GM18520 (cell line): ENCODE results near the gene DNAJC8.

Experiments
- ATAC-seq: cut with Tn5 transposase; IDR thresholded peaks from one replicate; pipeline ENCODE4 v1.9.1; 2021; ENCODE audit not compliant: unreplicated experiment

DNAJC8 gene, protein sequence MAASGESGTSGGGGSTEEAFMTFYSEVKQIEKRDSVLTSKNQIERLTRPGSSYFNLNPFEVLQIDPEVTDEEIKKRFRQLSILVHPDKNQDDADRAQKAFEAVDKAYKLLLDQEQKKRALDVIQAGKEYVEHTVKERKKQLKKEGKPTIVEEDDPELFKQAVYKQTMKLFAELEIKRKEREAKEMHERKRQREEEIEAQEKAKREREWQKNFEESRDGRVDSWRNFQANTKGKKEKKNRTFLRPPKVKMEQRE

DNA sequence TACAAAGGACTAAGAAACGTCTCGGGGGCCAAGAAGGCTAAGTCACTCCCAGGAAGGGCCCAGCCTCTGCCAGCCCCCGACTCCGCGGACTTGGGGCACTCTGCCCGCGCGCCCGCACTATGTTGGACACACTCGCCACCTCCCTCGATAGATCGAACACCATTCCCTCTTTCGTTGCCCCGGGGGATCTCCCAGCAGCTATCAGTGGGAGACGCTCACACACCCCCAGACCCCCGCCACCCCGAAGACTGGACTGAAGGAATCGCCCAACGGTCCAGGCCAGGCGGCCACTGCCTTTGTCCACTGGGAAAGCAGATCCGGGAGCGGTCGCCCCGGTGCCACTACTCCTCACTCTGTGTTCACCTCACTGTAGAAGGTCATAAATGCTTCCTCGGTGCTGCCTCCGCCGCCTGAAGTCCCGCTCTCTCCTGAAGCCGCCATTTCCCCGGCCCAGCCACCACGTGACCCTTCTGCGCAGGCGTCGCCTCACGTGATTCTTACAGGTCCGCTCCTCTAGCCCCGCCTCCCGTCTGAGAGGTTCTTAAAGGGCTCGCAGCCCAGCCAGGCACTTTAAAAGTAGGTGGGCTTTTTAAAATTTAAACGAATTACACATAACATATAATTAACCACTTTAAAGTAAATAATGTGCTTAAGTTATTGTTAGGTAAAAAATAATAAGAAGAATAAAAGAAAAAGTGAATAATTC lies at the start of gene DNAJC8:
Gene DNAJC8, minus strand, starts transcription at position 472 of the 706 bp plus-strand sequence. Its CDS starts 31 bp downstream, at position 441.
- ATAC-seq = peak; percentile 42

DNA sequence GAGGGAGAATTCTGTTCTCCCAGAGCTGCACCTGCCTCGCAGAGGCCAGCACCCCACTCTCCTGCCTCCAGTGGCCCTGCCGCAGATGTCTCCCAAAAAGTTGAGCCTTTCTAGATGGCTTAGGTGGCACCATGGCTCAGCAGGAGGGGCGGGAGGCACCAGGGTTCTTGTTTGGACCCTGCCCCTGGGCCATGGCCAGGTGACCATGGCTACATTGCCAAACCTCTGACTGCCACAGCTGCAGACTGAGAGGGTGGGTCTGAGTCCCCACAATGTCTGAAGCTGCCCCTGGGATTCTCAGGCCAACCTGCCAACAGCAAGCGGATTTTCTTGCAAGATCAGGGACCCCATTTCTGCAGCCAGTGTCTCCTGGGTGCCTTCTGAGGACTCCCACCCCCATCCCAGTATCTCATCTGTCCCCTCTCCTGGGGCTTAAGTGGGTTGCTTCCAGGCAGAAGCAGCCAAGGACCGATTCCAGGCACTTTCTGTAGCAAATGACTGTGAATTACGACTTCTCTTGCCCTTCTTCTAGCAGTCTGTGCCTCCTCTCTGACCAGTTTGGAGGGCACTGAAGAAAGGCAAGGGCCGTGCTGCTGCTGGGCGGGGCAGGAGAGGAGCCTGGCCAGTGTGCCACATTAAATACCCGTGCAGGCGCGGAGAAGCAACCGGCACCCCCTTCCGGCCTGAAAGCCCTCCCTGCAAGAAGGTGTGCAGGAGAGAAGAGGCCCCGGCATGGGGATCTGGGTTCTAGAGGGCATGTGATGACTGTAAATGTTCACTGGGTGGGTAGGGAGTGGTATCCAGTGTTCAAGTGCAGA lies 49.0 kb upstream of the DNAJC8 start:
- ATAC-seq = no peak

DNA sequence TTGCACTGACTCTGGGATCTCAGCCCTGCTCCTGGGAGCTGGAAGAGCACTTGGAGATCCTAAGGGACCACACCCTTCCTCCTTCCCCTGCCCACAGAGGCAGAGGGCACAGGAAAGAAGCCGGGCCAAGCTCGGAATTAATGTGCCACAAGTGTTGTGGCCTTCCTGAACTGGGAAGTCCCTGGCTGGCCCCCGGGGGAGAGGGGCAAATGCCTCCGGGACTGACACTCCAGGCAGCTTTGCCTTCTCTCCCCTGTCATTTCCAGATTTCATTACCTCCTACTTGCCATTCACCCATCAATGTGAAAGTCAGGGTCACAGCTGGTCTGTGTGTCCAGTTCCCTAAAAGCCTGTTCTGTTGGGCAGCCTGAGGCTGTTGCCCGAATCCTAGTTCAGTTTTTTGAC lies 48.1 kb upstream of the DNAJC8 start:
- no peak for ATAC-seq

DNA sequence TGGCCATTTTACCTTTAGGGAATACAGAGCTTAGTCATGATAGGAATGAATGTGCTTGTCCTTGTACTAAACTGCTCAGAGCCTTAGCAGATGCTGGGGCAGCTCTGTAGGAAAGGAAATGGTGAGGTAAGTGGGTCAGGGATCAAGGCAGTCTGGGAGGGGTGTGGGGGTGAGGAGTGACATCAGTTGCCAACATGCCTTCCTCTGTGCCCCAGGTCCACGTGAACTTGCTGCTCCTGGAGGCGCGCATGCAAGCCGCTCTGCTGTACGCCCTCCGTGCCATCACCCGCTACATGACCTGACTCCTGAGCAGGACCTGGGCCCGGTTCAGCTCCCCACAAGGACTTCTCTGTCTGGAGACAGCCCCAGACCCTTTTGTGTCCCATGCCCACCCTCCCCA lies 47.7 kb upstream of the DNAJC8 start:
- no peak for ATAC-seq

DNA sequence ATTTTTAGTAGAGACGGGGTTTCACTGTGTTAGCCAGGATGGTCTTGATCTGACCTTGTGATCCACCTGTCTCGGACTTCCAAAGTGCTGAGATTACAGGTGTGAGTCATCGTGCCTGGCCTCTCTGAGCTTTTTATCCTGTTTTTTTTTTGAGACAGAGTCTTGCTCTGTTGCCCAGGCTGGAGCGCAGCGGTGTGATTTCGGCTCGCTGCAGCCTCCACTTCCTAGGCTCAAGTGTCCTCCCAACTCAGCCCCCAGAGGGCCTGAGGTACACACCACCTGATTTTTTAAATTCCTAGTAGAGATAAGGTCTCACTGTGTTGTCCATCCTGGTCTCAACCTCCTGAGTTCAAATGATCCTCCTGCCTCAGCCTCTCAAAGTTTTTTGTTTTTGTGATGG lies 46.9 kb upstream of the DNAJC8 start:
- no peak for ATAC-seq

DNA sequence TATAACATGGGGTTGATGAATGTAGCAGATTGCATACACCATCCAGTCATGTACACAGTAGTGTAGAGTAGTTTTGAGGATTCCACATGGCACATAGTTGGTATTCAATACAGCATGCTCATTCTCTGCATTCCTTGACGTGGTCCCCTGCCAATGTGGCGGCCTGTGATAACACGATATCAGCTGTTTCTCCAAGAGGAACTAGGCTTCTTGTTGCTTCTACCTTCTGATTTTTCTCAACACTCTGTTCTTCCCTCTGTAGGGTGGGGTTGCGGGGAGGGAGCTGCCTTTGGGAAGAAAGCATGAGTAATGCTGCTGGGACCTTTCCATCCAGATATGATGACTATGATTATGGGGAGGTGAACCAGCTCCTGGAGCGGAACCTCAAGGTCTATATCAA lies 45.9 kb upstream of the DNAJC8 start:
- no peak for ATAC-seq

DNA sequence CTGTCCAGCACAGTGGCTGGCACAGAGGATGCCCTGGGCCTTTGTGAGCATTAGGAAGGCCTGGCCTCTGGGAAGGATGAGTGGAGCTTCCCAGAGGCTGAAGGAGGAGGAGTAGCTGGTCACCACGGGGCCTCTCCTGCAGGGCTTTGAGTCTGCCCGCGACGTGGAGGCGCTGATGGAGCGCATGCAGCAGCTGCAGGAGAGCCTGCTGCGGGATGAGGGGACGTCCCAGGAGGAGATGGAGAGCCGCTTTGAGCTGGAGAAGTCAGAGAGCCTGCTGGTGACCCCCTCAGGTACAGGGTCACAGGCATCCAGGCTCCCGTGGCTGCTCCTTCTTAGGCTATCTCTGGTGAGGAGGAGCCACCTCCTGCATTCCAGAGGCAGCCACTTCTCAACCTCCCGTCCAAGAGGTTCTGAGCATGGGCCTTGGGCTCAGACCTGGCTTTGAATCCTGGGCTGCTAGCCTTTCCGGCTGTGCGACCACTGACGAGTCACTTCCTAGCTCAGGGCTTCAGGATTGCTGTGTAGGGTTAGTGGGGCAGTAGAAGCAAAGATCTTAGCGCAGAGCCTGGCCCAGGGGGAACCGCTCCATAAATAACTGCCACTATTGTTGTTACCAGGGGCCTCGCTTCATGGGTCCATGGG lies 40.5 kb upstream of the DNAJC8 start:
- ATAC-seq = no peak

DNA sequence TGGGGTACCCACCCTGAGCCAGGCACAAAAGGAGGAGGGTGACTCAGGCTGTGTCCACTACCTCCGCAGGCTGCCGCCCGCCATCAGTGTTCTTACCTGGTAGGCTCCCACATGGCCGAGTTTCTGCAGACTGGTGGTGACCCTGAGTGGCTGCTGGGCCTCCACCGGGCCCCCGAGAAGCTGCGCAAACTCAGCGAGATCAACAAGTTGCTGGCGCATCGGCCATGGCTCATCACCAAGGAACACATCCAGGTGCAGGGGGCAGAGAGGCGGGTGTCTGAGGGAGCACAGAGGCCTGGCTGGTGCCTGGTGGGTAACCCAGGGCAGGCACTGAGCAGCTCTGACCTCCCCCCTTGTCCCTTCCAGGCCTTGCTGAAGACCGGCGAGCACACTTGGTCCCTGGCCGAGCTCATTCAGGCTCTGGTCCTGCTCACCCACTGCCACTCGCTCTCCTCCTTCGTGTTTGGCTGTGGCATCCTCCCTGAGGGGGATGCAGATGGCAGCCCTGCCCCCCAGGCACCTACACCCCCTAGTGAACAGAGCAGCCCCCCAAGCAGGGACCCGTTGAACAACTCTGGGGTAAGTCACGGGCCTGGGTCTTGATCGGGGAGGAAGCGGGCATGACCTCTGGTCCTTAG lies 39.5 kb upstream of the DNAJC8 start:
- ATAC-seq = no peak

DNA sequence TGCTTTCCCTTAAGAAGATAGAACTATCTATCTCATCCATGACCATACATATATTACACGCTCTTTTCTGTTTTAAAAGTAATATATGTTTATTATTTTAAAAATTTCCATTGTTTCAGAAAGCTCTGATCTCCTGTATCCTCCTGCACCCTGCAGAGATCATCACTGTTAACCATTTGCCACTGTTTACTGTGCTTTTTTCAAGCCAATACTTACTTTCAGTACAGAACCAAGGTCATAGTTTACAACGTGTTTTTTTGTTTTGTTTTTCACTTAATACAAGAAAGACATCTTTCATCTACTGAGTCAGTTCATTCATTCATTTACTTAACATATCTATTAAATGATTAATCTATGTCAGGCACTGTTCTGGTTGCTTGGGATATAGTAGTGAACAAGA lies 36.7 kb upstream of the DNAJC8 start:
- no peak for ATAC-seq

DNA sequence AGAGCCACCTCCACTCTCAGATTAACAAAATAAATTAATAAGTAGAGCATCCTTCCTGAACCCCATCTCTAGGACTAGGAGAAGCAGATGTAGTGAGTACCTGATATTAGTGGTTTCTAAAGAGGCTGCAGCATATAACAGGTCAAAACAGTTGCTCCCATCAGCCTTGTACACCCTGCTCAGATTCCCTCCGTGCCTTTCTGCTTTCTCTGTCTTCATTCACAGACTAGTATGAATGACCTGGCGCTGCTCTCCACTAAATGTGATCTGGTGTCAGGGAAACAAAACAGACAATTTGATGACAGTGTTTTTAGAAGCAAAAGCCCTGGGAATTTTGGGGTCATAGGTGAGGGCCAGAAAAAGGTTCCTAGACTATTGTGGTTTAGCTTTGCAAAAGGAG lies 34.8 kb upstream of the DNAJC8 start:
- no peak for ATAC-seq

DNA sequence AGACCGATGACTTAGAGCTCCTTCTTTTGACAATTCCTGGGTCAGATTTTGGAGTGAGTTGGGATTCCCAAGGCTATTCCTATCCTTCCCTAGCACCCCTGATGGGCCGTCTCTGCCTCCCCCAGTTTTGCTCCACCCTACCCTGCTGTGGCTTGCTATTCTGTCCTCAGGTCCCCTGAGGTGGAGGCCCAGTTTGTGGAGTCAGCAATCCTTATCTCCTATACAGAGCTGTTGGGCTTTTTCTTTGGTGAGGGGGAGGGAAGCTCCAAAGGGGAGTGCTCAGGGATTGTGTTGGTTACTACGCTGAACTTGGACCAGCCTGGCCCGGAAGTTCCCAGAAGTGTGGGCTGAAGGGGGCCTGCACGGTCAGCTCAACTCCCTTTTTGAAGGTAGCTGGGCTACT lies 34.1 kb upstream of the DNAJC8 start:
- ATAC-seq = no peak

DNA sequence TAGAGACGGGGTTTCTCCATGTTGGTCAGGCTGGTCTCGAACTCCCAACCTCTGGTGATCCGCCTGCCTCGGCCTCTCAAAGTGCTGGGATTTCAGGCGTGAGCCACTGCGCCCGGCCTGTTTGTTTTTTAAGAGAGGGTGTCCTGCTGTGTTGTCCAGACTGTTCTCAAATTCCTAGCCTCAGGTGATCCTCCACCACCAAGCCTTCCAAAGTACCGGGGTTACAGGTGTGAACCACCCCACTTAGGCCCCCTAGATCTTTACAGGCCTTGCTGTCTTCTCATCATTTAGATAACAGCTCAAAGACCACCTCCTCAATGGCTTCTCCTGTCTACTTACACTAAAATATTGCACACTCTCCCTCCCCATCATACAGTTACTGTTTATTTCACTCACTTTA lies 32.7 kb upstream of the DNAJC8 start:
- ATAC-seq = no peak

DNA sequence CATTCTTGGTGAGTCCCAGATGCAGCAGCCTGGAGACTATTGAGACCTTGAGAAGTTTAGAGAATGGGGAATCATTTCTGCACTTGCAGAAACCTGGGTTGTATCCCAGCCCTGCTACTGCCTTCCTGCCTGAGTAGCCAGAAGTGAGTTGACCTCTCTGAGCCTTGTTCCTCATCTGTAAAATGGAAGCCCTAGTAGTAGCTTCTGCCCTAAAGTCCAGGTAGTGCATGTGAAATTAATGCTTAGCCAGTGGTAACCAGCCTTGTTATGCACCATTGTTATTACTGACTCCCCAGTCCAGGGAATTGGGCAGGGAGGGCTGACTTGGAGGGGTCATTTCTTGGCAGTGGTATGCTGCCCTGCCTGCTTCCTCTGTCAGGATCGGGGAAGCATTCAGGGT lies 32.1 kb upstream of the DNAJC8 start:
- ATAC-seq = no peak

DNA sequence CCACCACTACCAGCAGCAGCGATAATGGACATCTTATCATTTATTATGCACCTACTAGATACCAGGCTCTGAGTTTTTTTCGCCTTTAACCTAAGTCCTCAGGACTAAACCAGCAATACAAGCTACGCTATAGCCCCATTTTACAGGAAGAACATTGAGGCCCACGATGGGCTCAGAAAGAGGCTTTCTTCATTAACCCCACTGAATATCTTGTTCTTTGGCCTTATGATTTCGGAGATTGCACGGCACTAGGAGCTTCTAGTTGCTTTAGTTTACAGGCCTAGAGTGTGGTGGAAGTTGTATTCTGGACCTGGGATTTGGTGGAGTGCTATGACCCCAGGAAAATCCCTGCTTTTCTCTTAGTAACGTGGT lies 28.0 kb upstream of the DNAJC8 start:
- no peak for ATAC-seq

DNA sequence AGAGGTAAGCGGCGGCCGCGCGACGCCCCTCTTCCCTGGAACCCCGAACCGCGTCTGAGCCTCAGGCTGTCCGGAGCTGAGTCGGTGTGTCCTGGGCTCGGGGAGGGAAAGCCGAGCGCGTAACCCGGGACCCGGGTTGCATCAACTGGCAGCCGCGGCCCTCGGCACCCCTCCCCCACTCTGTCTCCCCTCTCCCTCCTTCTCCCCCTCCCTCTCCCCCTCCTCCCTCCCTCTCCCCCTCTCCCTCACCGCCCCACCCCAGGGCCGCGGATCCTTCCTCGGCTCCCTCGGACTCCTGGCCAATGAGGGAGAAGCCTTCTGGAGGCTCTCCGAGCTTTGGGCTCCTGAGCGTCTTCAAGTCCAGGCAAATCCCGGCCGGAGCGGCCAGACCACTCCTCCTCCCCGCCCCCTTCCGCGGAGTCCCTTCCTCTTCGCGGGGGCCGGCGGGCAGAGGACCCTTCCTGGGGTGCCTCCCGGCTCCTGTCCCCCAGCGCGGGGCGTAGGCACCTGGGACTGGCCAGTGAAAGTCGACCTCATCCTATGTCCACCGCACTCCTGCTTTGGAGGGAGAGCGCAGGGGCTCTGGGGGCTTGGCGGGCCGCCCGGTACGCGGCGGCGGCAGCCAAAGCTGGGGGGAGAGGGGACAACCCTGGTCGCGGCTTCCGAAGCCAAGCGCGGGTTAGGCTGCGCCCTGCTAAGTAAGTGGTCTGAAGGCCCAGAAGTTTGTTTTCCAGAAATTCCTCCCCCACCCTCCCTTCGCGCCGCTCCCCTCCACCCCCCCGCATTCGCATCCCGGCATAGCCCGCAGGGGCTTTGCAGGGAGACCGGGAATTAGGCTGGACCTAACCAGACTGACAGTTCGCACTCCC lies 27.3 kb upstream of the DNAJC8 start:
- no peak for ATAC-seq

DNA sequence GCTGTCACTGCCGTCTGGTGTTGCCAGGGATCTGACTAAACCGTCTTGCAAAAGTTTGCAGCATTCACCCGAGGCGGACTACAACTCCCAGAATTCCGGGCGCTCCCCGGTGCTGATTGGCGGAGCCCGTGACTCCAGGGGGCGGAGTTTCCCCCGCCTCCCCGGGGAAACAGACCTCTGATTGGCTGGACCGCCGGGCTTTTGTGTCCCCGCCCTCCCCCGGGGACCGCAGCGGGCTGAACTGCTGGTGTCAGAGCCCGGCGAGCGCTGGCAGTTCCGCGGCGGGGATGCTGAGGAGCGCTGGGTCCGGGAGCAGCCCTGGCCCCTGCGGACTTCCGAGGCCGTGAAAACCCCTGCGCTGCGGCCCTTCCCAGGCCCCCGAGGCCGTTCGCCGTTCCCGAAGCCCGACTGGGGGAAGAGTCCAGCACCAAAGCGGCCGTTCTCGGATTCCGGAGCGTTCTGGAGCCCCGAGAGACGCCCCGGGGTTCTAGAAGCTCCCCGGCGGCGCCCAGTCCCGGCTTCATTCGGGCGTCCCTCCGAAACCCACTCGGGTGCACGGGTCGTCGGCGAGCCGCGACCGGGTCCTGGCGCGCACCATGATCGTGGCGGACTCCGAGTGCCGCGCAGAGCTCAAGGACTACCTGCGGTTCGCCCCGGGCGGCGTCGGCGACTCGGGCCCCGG lies 26.6 kb upstream of the DNAJC8 start, which contains the start of gene SESN2:
Gene SESN2, plus strand, starts transcription at position 267 of the 682 bp plus-strand sequence. Its CDS starts 330 bp downstream, at position 597.
- ATAC-seq = peak; percentile 91

DNA sequence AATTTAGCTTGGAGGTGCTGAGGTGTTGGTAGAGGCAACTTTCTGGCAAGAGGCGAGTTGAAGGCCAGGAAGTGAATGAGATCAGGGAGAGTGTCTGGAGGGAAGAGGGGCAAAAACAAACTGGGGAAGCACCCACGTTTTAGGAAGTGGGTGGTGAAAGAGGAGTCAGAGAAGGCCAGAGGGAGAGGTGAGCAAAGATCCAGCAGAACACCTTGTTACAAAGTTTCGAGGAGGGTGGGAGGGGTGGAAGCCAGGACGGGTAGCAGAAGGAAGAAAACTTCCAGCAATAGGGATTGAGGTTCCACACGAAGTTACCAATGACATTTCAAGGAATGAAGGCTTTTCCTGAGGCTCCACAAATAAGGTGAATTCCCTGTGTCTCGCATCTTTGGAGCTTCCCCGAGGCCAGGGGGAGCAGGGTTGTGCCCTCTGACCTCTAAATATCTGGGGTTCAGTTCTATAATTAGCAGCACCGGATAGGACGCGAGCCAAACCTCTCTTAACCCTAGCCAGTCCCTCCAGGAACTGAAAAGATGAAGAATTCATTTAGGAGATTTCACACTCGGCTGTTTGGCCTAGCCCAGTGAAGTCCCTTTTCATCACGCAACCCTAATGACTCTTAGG lies 25.9 kb upstream of the DNAJC8 start:
- ATAC-seq = no peak

DNA sequence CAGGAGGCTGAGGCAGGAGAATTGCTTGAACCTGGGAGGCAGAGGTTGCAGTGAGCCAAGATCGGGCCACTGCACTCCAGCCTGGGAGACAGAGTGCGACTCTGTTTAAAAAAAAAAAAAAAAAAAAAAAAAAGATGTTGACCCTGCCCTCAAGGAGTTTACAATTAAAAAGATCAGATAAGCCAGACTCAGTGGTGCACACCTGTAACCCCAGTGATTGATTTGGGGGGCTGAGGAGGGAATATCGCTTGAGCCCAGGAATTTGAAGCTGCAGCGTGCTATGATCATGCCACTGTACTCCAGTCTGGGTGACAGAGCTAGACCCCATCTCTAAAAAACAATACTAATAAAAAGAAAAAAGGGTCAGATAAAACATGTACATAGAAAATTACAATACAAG lies 24.9 kb upstream of the DNAJC8 start:
- ATAC-seq = no peak
